CD14-positive monocyte (primary cell): ENCODE data around the gene TTC4. TPM values are rescaled to one million over a fixed set of nuclear protein-coding genes. Genes with fewer than 3 reads are reported as not detected.

ENCODE experiments used
- DNase-seq, 3 donors: peaks; one replicate each; pipeline ENCODE4 v3.0.0-alpha.2; 2011 to 2022
- H2AFZ ChIP-seq: 2 replicates; pipeline ENCODE4 v1.6.0; 2012; ENCODE audit warnings: mild to moderate bottlenecking, low read depth, low read length, inconsistent platforms; ENCODE audit not compliant: insufficient read depth, poor library complexity, severe bottlenecking
- H3K27ac ChIP-seq, 2 donors: 1 replicate in 1 of 2; 2 replicates in 1 of 2; pipeline ENCODE4 v1.5.1; 2012 to 2013; ENCODE audit warnings: low read length in 2 of 2, control low read depth in 1 of 2, inconsistent platforms in 1 of 2, low read depth in 1 of 2, mild to moderate bottlenecking in 1 of 2
- H3K27me3 ChIP-seq, 2 donors: one replicate each; pipeline versions ENCODE4 v1.6.0 to v1.6.1; 2011 to 2013; ENCODE audit warnings: low read length in 2 of 2; ENCODE audit not compliant: control insufficient read depth in 2 of 2, insufficient read depth in 2 of 2
- H3K36me3 ChIP-seq, 2 donors: replicated peaks in 1 of 2; 1 replicate in 1 of 2; 2 replicates in 1 of 2; pipeline versions ENCODE4 v1.5.1 to v1.6.1; 2012 to 2013; ENCODE audit warnings: low read length in 2 of 2, control low read depth in 1 of 2, inconsistent platforms in 1 of 2, mild to moderate bottlenecking in 1 of 2; ENCODE audit not compliant: insufficient read depth in 2 of 2, control insufficient read depth in 1 of 2
- H3K4me1 ChIP-seq, 2 donors: 1 replicate in 1 of 2; 2 replicates in 1 of 2; pipeline versions ENCODE4 v1.5.1 to v1.6.1; 2012 to 2013; ENCODE audit warnings: low read length in 2 of 2, control low read depth in 1 of 2, inconsistent platforms in 1 of 2, mild to moderate bottlenecking in 1 of 2, moderate library complexity in 1 of 2; ENCODE audit not compliant: insufficient read depth in 2 of 2, control insufficient read depth in 1 of 2
- H3K4me2 ChIP-seq: replicated peaks from 2 replicates; pipeline ENCODE3; 2012; ENCODE audit warnings: low read length, moderate library complexity, mild to moderate bottlenecking; ENCODE audit not compliant: poor library complexity, severe bottlenecking; ENCODE audit errors: extremely low read depth
- H3K4me3 ChIP-seq, 3 experiments: fragments of 200-600 bp in 1 of 3; sonication (generic) in 1 of 3; replicated peaks in 1 of 3; 1 replicate in 2 of 3; 2 replicates in 1 of 3; pipeline ENCODE4 v1.5.1; 2011 to 2013; ENCODE audit warnings: low read length in 3 of 3, mild to moderate bottlenecking in 3 of 3, control low read depth in 2 of 3, low read depth in 2 of 3, inconsistent platforms in 1 of 3, moderate library complexity in 1 of 3
- H3K79me2 ChIP-seq: 2 replicates; pipeline ENCODE4 v1.6.0; 2012; ENCODE audit warnings: mild to moderate bottlenecking, control low read depth, inconsistent platforms, low read length, moderate library complexity; ENCODE audit not compliant: insufficient read depth
- H3K9ac ChIP-seq: 2 replicates; pipeline ENCODE4 v1.6.0; 2017; ENCODE audit warnings: low read length, mild to moderate bottlenecking; ENCODE audit not compliant: insufficient read depth, poor library complexity, severe bottlenecking
- H3K9me3 ChIP-seq, 2 donors: replicated peaks in 1 of 2; 1 replicate in 1 of 2; 2 replicates in 1 of 2; pipeline versions ENCODE4 v1.5.1 to v1.6.1; 2012 to 2013; ENCODE audit warnings: low read length in 2 of 2, control low read depth in 1 of 2; ENCODE audit not compliant: control insufficient read depth in 1 of 2, insufficient read depth in 1 of 2
- H4K20me1 ChIP-seq: 2 replicates; pipeline ENCODE4 v1.6.0; 2012; ENCODE audit warnings: mild to moderate bottlenecking, low read length, control low read depth, moderate library complexity; ENCODE audit not compliant: insufficient read depth
- H3K27ac Mint-ChIP-seq, 7 donors: one replicate each; pipeline ENCODE4 v1.8.0; 2020; ENCODE audit warnings: mild to moderate bottlenecking in 7 of 7, mixed read lengths in 7 of 7, moderate library complexity in 6 of 7, inconsistent platforms in 2 of 7
- H3K27me3 Mint-ChIP-seq, 3 donors: one replicate each; pipeline ENCODE4 v1.8.0; 2021 to 2022; ENCODE audit warnings: low read depth in 3 of 3, mild to moderate bottlenecking in 3 of 3, mixed read lengths in 3 of 3, moderate library complexity in 3 of 3, inconsistent platforms in 1 of 3
- H3K36me3 Mint-ChIP-seq, 2 donors: one replicate each; pipeline ENCODE4 v1.8.0; 2020; ENCODE audit warnings: mixed read lengths in 2 of 2, inconsistent platforms in 1 of 2, mild to moderate bottlenecking in 1 of 2
- H3K4me1 Mint-ChIP-seq: one replicate; pipeline ENCODE4 v1.8.0; 2020; ENCODE audit warnings: mild to moderate bottlenecking, mixed read lengths
- H3K4me3 Mint-ChIP-seq, 2 donors: one replicate each; pipeline ENCODE4 v1.8.0; 2020; ENCODE audit warnings: mild to moderate bottlenecking in 2 of 2, mixed read lengths in 2 of 2, moderate library complexity in 1 of 2
- H3K9me3 Mint-ChIP-seq, 7 donors: one replicate each; pipeline ENCODE4 v1.8.0; 2020 to 2022; ENCODE audit warnings: mixed read lengths in 7 of 7, mild to moderate bottlenecking in 6 of 7, moderate library complexity in 6 of 7, inconsistent platforms in 2 of 7
- WGBS: methylation state at CpG from one replicate; pipeline ENCODE4 v1.1.5; 2013; ENCODE audit warnings: missing lambda C conversion rate; ENCODE audit not compliant: insufficient coverage; 5-methylcytosine and 5-hydroxymethylcytosine counted together
- intact Hi-C, 2 donors: fragments of 100-400 bp; cut with micrococcal nuclease; formaldehyde crosslinking; loops; one replicate each; pipeline versions ENCODE4 v1.15.0 to v1.15.1; 2023
- polyA plus RNA-seq, 3 donors: library from polyadenylated mRNA; depleted of rRNA in 1 of 3; unstranded in 2 of 3; stranded (reverse) in 1 of 3; fragments of 300-500 nt in 2 of 3; fragments of >200 nt in 1 of 3; fragmentation: Illumina TruSeq in 2 of 3; gene quantifications; 1 replicate in 2 of 3; 2 replicates in 1 of 3; pipeline ENCODE4 v1.2.3, GENCODE V29; 2012 to 2021
- TF ChIP-seq, protein P1 (sequence below): fragments of 200-600 bp; IDR thresholded peaks from one replicate; pipeline ENCODE4 v1.8.0; 2022; ENCODE audit warnings: antibody characterized with exemption, mild to moderate bottlenecking

Gene TTC4
- polyA plus RNA-seq, 3 donors = 9.2 to 13.3 (median 12.4) TPM

DNA sequence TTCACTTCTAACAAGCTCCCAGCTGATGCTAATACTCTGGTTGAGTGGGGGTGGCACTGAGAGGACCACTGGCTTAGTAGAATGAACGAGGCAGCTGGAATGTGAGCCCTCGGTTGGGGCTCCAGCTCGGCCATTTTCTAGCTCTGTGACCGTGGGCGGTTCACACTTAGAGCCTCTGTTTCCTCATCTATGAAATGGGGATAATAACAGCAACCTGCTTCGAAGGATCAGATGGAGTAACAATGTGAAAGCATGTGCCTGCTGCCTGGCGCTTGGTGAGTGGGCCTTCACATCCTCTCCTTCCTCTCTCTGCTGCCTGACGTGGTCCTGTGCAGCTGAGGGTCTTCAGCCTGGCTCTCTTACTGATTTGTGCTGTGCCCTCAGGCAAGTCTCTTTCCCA, 20.9 kb upstream of the TTC4 start:
- no peaks in the 10 kb centered on the region for H3K36me3 Mint-ChIP-seq
- TF ChIP-seq, protein P1, sequence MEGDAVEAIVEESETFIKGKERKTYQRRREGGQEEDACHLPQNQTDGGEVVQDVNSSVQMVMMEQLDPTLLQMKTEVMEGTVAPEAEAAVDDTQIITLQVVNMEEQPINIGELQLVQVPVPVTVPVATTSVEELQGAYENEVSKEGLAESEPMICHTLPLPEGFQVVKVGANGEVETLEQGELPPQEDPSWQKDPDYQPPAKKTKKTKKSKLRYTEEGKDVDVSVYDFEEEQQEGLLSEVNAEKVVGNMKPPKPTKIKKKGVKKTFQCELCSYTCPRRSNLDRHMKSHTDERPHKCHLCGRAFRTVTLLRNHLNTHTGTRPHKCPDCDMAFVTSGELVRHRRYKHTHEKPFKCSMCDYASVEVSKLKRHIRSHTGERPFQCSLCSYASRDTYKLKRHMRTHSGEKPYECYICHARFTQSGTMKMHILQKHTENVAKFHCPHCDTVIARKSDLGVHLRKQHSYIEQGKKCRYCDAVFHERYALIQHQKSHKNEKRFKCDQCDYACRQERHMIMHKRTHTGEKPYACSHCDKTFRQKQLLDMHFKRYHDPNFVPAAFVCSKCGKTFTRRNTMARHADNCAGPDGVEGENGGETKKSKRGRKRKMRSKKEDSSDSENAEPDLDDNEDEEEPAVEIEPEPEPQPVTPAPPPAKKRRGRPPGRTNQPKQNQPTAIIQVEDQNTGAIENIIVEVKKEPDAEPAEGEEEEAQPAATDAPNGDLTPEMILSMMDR = no peak
- H3K9me3 Mint-ChIP-seq = no peaks in the 10 kb centered on the region
- Histone ChIP-seq H3K4me1 (no peaks in the 10 kb centered on the region), H3K9me3 (no peaks in the 10 kb centered on the region), H3K27ac (no peak overlapping the region), H3K27me3 (no peaks in the 10 kb centered on the region), H3K4me2 (no peak overlapping the region), H4K20me1 (no peaks in the 10 kb centered on the region), H3K9ac (no peak overlapping the region), H3K4me3 (no peak overlapping the region), H3K36me3 (no peaks in the 10 kb centered on the region), H3K79me2 (no peaks in the 10 kb centered on the region), H2AFZ (no peak overlapping the region)
- 96% methylated on average over 7 of the region's 8 CpGs for WGBS
- H3K27me3 Mint-ChIP-seq = peaks cover 0 to 2% (median 0%) of the 10 kb centered on the region in 3 donors
- no peak for DNase-seq
- no peaks in the 10 kb centered on the region for H3K4me1 Mint-ChIP-seq
- intact Hi-C loops = no loop called here
- H3K4me3 Mint-ChIP-seq = no peak overlapping the region
- no peak overlapping the region for H3K27ac Mint-ChIP-seq

GRCh38 chr1:54695221-54695620, 20.4 kb upstream of the TTC4 start:
- intact Hi-C loops = no loop called here
- no peaks in the 10 kb centered on the region for H3K36me3 Mint-ChIP-seq
- H3K4me1 Mint-ChIP-seq = no peaks in the 10 kb centered on the region
- H3K4me3 Mint-ChIP-seq = no peak overlapping the region
- no peaks in the 10 kb centered on the region for H3K9me3 ChIP-seq
- H3K9ac ChIP-seq = no peak overlapping the region
- H3K4me1 ChIP-seq = no peaks in the 10 kb centered on the region
- no peaks in the 10 kb centered on the region for H3K79me2 ChIP-seq
- DNase-seq = no peak
- no peak overlapping the region for H3K27ac ChIP-seq
- no peak overlapping the region for H2AFZ ChIP-seq
- H3K4me3 ChIP-seq = no peak overlapping the region
- H3K4me2 ChIP-seq = no peak overlapping the region
- H3K9me3 Mint-ChIP-seq = no peaks in the 10 kb centered on the region
- H4K20me1 ChIP-seq = no peaks in the 10 kb centered on the region
- TF ChIP-seq, protein P1 = no peak
- H3K36me3 ChIP-seq = no peaks in the 10 kb centered on the region
- 98% methylated on average over 13 of the region's 15 CpGs for WGBS
- no peak overlapping the region for H3K27ac Mint-ChIP-seq
- H3K27me3 Mint-ChIP-seq = peaks cover 0 to 2% (median under 1%) of the 10 kb centered on the region in 3 donors
- H3K27me3 ChIP-seq = no peaks in the 10 kb centered on the region
